HEK293 (cell line): Measurements from ENCODE around the gene SPRR2A.

Experiments used
- CTCF ChIA-PET: fragments of 350-600 bp; formaldehyde crosslinking; extraction: SDS; loops from one replicate; lab custom pipeline; 2021; ENCODE audit warnings: antibody characterized with exemption; lab: Yijun Ruan, JAX
- POLR2A ChIA-PET: fragments of 300-600 bp; formaldehyde crosslinking; extraction: SDS; loops from one replicate; lab custom pipeline; 2020; ENCODE audit warnings: antibody characterized with exemption, inconsistent platforms; lab: Yijun Ruan, JAX
- H3K27ac ChIP-seq: fragments of 200-500 bp; sonication (Bioruptor generic); 2 replicates; pipeline ENCODE4 v1.5.1; 2014; ENCODE audit warnings: low read depth, low read length, control low read depth, inconsistent platforms; ENCODE audit errors: extremely low read depth
- H3K36me3 ChIP-seq, 2 experiments: fragments of 200-500 bp in 1 of 2; sonication (Bioruptor generic) in 1 of 2; 1 replicate in 1 of 2; 2 replicates in 1 of 2; pipeline ENCODE4 v1.5.1; 2014 to 2017; ENCODE audit warnings: inconsistent platforms in 2 of 2, low read length in 2 of 2; ENCODE audit not compliant: control insufficient read depth in 2 of 2, insufficient read depth in 1 of 2
- H3K4me1 ChIP-seq: fragments of 200-500 bp; sonication (Bioruptor generic); 2 replicates; pipeline ENCODE4 v1.5.1; 2014; ENCODE audit warnings: mild to moderate bottlenecking, low read length, inconsistent platforms; ENCODE audit not compliant: control insufficient read depth, insufficient read depth
- H3K4me3 ChIP-seq: 2 replicates; pipeline ENCODE4 v1.5.1; 2011; ENCODE audit warnings: low read depth, mild to moderate bottlenecking, control low read depth, low read length, moderate library complexity
- H3K9me3 ChIP-seq: fragments of 200-500 bp; sonication (Bioruptor generic); 2 replicates; pipeline ENCODE4 v1.5.1; 2014; ENCODE audit warnings: low read depth, low read length, inconsistent platforms; ENCODE audit not compliant: control insufficient read depth, insufficient read depth
- GLIS1 ChIP-seq: fragments of 450-650 bp; formaldehyde crosslinking; IDR thresholded peaks from 2 replicates; pipeline ENCODE4 v1.5.1; 2016; ENCODE audit warnings: missing biosample characterization, missing genetic modification characterization
- RBAK ChIP-seq: fragments of 450-650 bp; formaldehyde crosslinking; IDR thresholded peaks from 2 replicates; pipeline ENCODE4 v1.5.1; 2016; ENCODE audit warnings: missing biosample characterization, missing genetic modification characterization
- SCRT1 ChIP-seq: fragments of 450-650 bp; formaldehyde crosslinking; IDR thresholded peaks from 2 replicates; pipeline ENCODE4 v1.5.1; 2016; ENCODE audit warnings: missing biosample characterization, missing genetic modification characterization, borderline replicate concordance
- SCRT2 ChIP-seq: fragments of 450-650 bp; formaldehyde crosslinking; IDR thresholded peaks from 2 replicates; pipeline ENCODE4 v1.5.1; 2016; ENCODE audit warnings: missing biosample characterization, missing genetic modification characterization
- SP3 ChIP-seq: fragments of 450-650 bp; formaldehyde crosslinking; IDR thresholded peaks from 2 replicates; pipeline ENCODE4 v1.5.1; 2016; ENCODE audit warnings: missing biosample characterization, missing genetic modification characterization
- ZNF175 ChIP-seq: fragments of 450-650 bp; formaldehyde crosslinking; IDR thresholded peaks from 2 replicates; pipeline ENCODE4 v1.5.1; 2016; ENCODE audit warnings: missing biosample characterization, missing genetic modification characterization
- ZNF2 ChIP-seq: fragments of 450-650 bp; formaldehyde crosslinking; IDR thresholded peaks from 2 replicates; pipeline ENCODE4 v1.5.1; 2016; ENCODE audit warnings: missing biosample characterization, missing genetic modification characterization
- ZNF266 ChIP-seq: fragments of 450-650 bp; formaldehyde crosslinking; IDR thresholded peaks from 2 replicates; pipeline ENCODE4 v1.5.1; 2016; ENCODE audit warnings: missing biosample characterization, missing genetic modification characterization, low read depth
- ZNF626 ChIP-seq: fragments of 450-650 bp; sonication (Bioruptor Pico); formaldehyde crosslinking; IDR thresholded peaks from 2 replicates; pipeline ENCODE4 v1.5.1; 2018; ENCODE audit warnings: missing biosample characterization, missing genetic modification characterization, inconsistent platforms
- ZNF629 ChIP-seq: fragments of 450-650 bp; formaldehyde crosslinking; IDR thresholded peaks from 2 replicates; pipeline ENCODE4 v1.5.1; 2017; ENCODE audit warnings: missing biosample characterization, missing genetic modification characterization
- ZNF658 ChIP-seq: fragments of 450-650 bp; formaldehyde crosslinking; IDR thresholded peaks from 2 replicates; pipeline ENCODE4; 2016; ENCODE audit warnings: missing biosample characterization, missing genetic modification characterization
- ZNF785 ChIP-seq: fragments of 450-650 bp; formaldehyde crosslinking; IDR thresholded peaks from 2 replicates; pipeline ENCODE4 v1.5.1; 2016; ENCODE audit warnings: missing biosample characterization, missing genetic modification characterization
- ZSCAN30 ChIP-seq: fragments of 450-650 bp; IDR thresholded peaks from 2 replicates; pipeline ENCODE4 v1.5.1; 2018; ENCODE audit warnings: missing biosample characterization, mild to moderate bottlenecking, missing genetic modification characterization, moderate library complexity
- TF ChIP-seq, protein P1 (sequence below): fragments of 450-650 bp; formaldehyde crosslinking; IDR thresholded peaks from 2 replicates; pipeline ENCODE4 v1.5.1; 2016; ENCODE audit warnings: missing biosample characterization, missing genetic modification characterization
- TF ChIP-seq, protein P2 (sequence below): sonication (generic); formaldehyde crosslinking; IDR thresholded peaks from 2 replicates; pipeline ENCODE4 v1.8.1; 2022; ENCODE audit warnings: mild to moderate bottlenecking, moderate library complexity, missing genetic modification reagents
- TF ChIP-seq, protein P3 (sequence below): fragments of 450-650 bp; formaldehyde crosslinking; IDR thresholded peaks from 2 replicates; pipeline ENCODE4 v1.5.1; 2016; ENCODE audit warnings: missing biosample characterization, missing genetic modification characterization, borderline replicate concordance
- TF ChIP-seq, protein P4 (sequence below): fragments of 450-650 bp; formaldehyde crosslinking; conservative IDR thresholded peaks from 2 replicates; pipeline ENCODE4 v1.5.1; 2016; ENCODE audit warnings: low read depth, missing biosample characterization, missing genetic modification characterization

The SPRR2A gene

DNA sequence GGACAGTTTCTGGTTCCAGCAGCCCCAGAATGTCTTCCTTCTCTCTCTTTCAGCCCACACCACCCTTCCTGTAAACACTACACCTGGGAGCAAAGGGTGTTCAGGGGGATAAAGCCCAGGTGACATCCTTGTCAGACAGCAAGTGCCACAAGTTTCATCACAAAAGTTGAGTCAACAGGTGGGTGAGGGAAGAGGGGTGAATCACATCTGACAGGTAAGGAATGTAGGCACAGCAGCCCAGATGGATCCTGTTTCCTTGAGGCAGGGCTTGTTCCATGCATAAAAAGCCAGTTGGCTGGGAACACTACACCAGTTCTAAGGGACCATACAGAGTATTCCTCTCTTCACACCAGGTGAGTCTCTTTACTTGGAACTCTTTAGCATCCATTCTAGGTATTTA lies 26.4 kb downstream of the SPRR2A start, which contains the start of gene SPRR1B:
TSS of gene SPRR1B (plus strand) at position 309 of the 400 bp plus-strand sequence. CDS start 1,143 bp downstream, outside the sequence.
- H3K4me3 ChIP-seq, result no peak within 1 kb of the TSS
- H3K4me1 ChIP-seq, result no peaks in the 10 kb centered on the region
- ChIA-PET CTCF (interaction anchor here (1.4 kb wide), 1 partner anchor 162 kb away, joined by 3 read pairs; no protein-coding TSS in a partner anchor), POLR2A (no interaction called here)
- H3K36me3 ChIP-seq, result no peaks in the 10 kb centered on the region
- no peak within 1 kb of the TSS for H3K27ac ChIP-seq
- H3K9me3 ChIP-seq, result no peaks in the 10 kb centered on the region
- TF ChIP-seq SCRT1 (peak; percentile 46; the same call in 1 of the 2 replicates), SCRT2 (tag by site-specific recombination) (peak; percentile 71), SP3 (tag by site-specific recombination) (no peak)
- TF ChIP-seq, all 188 proteins: peak for 2

DNA sequence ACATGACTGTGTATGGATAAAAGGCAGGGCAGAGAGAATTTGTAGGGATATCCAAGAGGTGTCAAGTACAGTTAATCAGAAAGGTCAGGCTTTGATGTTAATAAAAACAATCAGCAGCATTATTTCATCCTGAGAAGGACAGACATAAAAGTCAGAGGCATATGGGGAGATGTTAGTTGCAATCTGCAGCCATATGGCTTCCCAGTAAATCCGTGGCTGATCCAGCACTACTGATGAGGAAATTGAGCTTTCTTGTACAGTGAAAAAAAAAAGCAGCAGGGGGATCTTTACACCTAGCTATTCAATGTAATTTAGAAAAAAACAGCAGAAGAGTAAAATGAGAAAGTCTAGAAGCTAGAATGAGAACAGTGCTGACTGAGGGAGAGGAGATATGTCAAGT lies 28.5 kb downstream of the SPRR2A start:
- no peaks in the 10 kb centered on the region for H3K9me3 ChIP-seq
- no peaks in the 10 kb centered on the region for H3K4me1 ChIP-seq
- no peak overlapping the region for H3K4me3 ChIP-seq
- no peak overlapping the region for H3K27ac ChIP-seq
- no peaks in the 10 kb centered on the region for H3K36me3 ChIP-seq
- POLR2A ChIA-PET, result no interaction called here
- no peak for TF ChIP-seq ZNF658 (tag by site-specific recombination)
- TF ChIP-seq, protein P1, sequence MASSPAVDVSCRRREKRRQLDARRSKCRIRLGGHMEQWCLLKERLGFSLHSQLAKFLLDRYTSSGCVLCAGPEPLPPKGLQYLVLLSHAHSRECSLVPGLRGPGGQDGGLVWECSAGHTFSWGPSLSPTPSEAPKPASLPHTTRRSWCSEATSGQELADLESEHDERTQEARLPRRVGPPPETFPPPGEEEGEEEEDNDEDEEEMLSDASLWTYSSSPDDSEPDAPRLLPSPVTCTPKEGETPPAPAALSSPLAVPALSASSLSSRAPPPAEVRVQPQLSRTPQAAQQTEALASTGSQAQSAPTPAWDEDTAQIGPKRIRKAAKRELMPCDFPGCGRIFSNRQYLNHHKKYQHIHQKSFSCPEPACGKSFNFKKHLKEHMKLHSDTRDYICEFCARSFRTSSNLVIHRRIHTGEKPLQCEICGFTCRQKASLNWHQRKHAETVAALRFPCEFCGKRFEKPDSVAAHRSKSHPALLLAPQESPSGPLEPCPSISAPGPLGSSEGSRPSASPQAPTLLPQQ, result no peak
- no peak for TF ChIP-seq ZNF2 (tag by site-specific recombination)
- TF ChIP-seq, protein P2, sequence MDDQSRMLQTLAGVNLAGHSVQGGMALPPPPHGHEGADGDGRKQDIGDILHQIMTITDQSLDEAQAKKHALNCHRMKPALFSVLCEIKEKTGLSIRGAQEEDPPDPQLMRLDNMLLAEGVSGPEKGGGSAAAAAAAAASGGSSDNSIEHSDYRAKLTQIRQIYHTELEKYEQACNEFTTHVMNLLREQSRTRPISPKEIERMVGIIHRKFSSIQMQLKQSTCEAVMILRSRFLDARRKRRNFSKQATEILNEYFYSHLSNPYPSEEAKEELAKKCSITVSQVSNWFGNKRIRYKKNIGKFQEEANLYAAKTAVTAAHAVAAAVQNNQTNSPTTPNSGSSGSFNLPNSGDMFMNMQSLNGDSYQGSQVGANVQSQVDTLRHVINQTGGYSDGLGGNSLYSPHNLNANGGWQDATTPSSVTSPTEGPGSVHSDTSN, result no peak
- TF ChIP-seq ZNF626, result no peak
- no peak for TF ChIP-seq ZNF785 (tag by site-specific recombination)
- TF ChIP-seq, protein P3, sequence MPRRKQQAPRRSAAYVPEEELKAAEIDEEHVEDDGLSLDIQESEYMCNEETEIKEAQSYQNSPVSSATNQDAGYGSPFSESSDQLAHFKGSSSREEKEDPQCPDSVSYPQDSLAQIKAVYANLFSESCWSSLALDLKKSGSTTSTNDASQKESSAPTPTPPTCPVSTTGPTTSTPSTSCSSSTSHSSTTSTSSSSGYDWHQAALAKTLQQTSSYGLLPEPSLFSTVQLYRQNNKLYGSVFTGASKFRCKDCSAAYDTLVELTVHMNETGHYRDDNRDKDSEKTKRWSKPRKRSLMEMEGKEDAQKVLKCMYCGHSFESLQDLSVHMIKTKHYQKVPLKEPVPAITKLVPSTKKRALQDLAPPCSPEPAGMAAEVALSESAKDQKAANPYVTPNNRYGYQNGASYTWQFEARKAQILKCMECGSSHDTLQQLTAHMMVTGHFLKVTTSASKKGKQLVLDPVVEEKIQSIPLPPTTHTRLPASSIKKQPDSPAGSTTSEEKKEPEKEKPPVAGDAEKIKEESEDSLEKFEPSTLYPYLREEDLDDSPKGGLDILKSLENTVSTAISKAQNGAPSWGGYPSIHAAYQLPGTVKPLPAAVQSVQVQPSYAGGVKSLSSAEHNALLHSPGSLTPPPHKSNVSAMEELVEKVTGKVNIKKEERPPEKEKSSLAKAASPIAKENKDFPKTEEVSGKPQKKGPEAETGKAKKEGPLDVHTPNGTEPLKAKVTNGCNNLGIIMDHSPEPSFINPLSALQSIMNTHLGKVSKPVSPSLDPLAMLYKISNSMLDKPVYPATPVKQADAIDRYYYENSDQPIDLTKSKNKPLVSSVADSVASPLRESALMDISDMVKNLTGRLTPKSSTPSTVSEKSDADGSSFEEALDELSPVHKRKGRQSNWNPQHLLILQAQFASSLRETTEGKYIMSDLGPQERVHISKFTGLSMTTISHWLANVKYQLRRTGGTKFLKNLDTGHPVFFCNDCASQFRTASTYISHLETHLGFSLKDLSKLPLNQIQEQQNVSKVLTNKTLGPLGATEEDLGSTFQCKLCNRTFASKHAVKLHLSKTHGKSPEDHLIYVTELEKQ (tag by site-specific recombination), result no peak
- TF ChIP-seq, protein P4, sequence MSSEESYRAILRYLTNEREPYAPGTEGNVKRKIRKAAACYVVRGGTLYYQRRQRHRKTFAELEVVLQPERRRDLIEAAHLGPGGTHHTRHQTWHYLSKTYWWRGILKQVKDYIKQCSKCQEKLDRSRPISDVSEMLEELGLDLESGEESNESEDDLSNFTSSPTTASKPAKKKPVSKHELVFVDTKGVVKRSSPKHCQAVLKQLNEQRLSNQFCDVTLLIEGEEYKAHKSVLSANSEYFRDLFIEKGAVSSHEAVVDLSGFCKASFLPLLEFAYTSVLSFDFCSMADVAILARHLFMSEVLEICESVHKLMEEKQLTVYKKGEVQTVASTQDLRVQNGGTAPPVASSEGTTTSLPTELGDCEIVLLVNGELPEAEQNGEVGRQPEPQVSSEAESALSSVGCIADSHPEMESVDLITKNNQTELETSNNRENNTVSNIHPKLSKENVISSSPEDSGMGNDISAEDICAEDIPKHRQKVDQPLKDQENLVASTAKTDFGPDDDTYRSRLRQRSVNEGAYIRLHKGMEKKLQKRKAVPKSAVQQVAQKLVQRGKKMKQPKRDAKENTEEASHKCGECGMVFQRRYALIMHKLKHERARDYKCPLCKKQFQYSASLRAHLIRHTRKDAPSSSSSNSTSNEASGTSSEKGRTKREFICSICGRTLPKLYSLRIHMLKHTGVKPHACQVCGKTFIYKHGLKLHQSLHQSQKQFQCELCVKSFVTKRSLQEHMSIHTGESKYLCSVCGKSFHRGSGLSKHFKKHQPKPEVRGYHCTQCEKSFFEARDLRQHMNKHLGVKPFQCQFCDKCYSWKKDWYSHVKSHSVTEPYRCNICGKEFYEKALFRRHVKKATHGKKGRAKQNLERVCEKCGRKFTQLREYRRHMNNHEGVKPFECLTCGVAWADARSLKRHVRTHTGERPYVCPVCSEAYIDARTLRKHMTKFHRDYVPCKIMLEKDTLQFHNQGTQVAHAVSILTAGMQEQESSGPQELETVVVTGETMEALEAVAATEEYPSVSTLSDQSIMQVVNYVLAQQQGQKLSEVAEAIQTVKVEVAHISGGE (tag by site-specific recombination), result no peak
- TF ChIP-seq ZSCAN30, result no peak
- no peak for TF ChIP-seq ZNF266
- TF ChIP-seq RBAK (tag by site-specific recombination), result no peak
- no peak for TF ChIP-seq ZNF629
- no peak for TF ChIP-seq GLIS1 (tag by site-specific recombination)
- no peak for TF ChIP-seq ZNF175 (tag by site-specific recombination)
- CTCF ChIA-PET, result no interaction called here
